Activated CD8-positive, alpha-beta memory T cell treated with anti-CD3 and anti-CD28 coated beads, Interleukin-2, amount 50 U/mL, for 48 hours (primary cell): ENCODE results near the gene NRG2.

Experiments used
- DNase-seq: peaks from one replicate; pipeline ENCODE4 v3.0.0-alpha.2; 2020

Gene NRG2

GRCh38 chr5:139831624-139832023, 211.5 kb downstream of the NRG2 start:
- no peak for DNase-seq

GRCh38 chr5:139829471-139829870, 213.6 kb downstream of the NRG2 start:
- no peak for DNase-seq

GRCh38 chr5:139828207-139828895, 214.7 kb downstream of the NRG2 start:
- no peak for DNase-seq

DNA sequence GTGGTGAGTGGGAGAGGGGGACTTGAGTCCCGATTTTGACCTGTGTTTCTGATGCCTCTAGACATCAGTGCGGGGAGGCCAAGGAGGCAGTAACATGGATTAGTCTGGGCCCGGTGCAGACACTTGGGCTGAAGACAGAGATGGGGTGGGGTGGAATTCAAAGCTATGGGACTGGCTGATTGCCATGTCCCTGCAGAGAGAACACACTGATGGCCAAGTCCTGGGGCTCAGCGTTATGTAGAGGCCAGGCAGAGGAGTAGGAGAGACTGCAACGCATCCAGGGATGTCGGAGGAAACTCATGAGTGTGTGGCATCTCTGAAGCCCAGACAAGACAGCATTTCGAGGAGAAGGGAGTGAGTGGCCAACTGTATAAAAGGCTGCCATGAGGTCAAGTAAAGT, 217.4 kb downstream of the NRG2 start:
- DNase-seq = no peak

- no peak for DNase-seq
Measured at GRCh38 chr5:139823757-139824355, 219.2 kb downstream of the NRG2 start.

GRCh38 chr5:139822553-139823425, 220.3 kb downstream of the NRG2 start:
- no peak for DNase-seq

DNA sequence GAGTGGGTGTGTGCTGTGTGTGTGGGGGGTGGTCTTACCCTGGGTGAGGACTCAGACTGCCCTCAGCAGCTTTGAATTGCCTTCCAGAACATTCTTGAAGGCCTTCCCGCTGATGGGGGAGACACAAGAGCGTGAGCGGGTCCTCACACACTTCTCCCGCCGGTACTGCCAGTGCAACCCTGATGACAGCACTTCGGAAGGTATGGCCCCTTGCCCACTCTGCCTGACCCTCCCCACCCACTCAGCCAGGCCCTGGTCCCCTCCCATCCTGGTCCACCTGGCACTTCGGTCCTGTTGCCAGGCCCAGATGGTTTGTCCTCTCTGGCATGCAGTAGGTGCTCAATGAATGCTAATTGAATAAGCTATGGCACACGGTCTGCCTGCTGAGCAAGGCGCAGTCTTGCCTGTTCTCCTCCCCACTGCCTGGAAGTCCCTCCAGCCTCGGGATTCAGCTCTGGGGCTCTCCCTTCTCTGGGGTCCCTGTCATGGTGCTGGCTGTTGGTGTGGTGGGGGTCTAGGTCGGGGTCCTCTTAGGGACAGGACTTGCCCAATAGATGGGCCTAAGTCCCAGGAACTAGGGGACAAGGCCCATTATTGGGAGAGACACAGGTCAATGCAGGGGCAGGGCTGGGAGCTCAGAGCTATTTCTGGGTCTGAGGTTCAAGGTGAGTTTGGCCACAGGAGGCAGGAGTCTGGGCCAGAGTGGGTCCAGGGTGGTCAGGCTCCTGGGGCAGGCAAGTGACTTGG, 221.1 kb downstream of the NRG2 start:
- DNase-seq = no peak

GRCh38 chr5:139820606-139821005, 222.5 kb downstream of the NRG2 start:
- no peak for DNase-seq

DNA sequence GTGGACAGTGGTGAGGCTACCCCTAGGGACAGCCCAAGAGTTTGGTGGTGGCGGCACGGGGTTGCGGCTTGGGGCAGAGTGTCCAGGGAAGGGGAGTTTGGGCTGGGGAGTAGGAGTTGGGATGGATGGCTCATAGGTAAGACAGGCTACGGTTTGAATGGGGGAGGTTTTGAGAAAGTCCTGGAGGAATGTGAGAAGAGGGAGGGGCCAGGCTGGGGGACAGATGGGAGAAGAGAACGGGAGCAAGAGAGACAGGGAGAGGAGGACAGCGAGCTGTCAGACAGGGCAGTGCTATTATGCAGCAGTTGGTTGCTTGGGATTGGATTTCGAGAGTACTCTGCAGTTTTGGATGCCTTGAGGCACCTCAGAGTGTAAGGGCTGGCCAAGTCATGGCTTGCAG, 223.0 kb downstream of the NRG2 start:
- no peak for DNase-seq

GRCh38 chr5:139817970-139818369, 225.1 kb downstream of the NRG2 start:
- DNase-seq = no peak

DNA sequence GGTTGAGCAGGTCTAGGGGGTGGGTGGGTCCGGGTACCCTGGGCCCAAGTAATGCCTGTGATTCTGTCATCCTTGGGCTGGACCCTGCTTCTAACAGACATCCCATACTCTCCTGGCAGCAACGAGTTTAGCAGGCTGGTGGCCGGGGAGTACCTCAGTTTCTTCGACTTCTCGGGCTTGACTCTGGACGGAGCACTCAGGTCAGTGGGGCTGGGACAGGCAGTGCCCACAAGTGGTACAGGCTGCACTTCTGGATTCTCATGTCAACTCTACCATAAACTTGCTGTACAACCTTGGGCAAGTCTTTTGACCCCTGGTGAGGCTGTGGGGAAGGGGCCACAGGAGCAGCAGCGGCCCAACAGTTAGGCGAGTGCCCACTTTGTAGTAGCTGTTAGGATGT, 225.7 kb downstream of the NRG2 start:
- DNase-seq = no peak

DNA sequence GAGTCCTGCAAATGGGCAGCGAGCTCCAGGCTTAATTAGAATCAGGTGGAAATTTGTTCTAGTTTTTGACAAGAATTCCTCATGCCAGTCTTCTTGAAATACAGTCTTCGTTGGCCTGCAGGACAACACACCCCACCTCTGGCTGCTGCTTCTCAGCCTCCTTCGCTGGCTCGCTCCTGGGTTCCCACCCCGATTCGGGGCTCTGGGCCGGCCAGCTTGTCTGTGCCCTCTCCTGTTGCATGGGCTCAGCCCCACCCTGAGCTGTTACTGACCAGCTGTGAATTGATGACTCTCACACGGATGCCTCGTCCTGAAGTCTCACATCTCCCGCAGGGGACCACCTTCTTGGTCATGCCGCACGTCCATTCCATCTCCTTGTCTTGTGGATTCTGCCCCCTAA, 226.5 kb downstream of the NRG2 start:
- no peak for DNase-seq

DNA sequence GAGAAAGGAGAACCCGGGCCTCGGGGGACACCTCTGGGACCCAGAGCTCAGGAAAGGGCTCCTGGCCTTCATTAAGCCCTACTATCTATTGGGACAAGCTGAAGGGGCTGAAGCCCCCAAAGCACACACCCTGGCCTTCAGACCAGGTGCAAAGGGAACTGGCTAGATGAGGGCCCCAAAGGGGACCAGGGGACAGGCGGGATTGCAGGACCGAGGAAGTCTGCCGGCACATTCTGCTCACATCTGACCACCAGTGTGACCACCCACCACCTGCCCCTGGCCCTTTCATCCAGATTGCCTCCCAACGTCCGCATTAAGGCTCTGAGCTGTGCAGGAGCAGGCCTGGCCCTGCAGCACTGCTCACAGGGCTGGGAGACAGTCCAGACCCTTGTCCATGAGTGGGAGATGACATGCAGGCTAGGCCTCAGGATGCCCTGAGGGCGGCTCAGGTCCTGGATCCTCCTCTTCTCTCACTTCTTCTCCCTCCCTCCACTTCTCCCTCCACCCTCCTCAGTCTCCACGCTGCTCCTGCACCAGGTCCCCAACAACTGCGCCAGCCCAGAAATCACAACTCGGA, 228.3 kb downstream of the NRG2 start:
- DNase-seq = no peak

DNA sequence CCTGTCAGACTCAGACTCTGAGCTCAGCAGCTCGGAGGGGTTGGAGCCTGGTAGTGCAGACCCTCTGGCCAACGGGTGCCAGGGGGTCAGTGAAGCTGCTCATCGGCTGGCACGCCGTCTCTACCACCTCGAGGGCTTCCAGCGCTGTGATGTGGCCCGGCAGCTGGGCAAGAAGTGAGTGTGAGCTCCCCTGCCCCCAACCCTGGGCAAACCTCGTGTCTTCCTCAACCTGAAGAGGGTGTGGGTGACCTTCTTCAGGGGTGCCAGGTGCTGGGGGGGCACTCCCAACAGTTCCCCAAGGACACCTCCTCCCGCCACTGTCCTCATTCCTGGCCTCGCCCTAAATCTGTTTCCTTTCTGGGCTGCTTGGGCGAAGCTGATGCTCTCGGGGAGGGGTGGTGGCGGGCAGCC, 228.9 kb downstream of the NRG2 start:
- no peak for DNase-seq

DNA sequence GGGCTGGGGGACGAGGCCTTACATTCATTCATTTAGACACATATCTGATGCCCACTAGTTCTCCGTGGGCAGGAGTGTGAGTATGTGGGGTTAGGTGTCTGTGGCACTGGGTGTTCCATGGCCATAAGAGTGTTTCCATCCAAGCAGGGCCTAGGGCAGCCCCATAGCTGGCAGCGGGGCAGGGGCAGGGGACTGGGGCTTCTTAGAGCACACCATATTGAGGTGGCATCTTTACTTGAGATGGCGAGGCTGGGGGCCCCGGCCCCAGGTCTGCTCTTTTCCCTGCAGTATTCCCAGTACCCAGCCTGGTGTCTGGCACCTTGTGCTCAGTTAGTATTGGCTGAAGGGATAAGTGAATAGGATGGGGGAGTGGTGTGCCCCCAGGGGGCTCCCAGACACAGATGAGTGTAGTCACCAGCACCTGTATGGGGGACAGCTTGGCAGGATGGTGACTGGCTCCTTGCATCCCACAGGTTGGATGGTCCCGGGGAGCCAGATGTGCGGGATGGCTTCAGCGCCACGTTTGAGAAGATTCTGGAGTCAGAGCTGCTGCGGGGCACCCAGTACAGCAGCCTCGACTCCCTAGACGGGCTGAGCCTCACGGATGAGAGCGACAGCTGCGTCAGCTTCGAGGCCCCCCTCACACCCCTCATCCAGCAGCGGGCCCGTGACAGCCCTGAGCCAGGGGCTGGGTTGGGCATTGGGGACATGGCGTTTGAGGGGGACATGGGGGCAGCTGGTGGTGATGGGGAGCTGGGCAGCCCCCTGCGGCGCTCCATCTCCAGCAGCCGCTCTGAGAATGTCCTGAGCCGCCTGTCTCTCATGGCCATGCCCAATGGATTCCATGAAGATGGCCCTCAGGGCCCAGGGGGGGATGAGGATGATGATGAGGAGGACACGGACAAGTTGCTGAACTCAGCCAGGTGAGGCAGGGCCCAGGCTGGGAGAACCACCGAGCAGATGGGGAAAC, 230.0 kb downstream of the NRG2 start:
- DNase-seq = no peak

- DNase-seq = no peak
Measured at GRCh38 chr5:139812323-139812722, 230.8 kb downstream of the NRG2 start.

GRCh38 chr5:139811274-139811607, 231.9 kb downstream of the NRG2 start:
- no peak for DNase-seq

DNA sequence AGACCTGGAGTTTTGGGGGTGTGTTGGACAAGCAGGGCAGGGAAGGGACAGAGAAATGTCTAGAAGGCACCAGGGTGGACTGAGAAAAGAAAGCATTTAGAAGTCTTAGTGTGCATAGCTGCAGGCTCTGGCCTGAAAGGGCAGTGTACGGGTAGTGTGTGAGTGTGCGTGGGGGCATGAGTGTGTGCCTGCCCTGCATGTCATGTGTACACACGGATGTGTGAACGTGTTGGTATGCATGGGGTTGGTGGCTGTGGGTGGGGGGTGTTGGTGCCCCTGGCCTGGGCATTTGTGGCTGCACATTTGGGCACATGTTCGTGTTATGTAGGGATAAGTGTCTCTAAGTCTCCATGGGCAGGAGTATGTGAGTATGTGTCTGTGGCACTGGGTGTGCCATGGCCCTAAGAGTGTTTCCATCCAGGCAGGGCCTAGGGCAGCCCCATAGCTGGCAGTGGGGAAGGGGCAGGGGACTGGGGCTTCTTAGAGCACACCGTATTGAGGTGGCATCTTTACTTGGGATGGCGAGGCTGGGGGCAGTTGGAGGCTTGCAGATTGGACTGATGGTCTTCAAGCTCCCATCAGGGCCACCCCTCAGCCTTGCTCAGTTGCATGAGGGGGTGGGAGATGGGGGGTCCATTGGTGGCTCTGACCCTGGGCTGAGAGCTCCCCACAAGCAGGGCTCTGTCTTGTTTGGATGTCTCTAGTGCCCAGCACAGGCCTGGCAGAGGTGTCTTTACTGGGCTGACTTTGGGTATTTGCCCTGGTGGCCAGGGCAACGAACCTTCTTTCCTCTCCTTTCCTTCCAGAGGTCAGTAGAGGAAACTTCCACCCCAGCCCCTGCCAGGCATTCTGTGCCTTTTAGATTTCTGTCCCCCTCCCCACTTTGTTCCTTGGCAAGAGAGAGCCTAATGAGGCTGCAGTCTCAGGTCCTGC, 232.5 kb downstream of the NRG2 start:
- no peak for DNase-seq

DNA sequence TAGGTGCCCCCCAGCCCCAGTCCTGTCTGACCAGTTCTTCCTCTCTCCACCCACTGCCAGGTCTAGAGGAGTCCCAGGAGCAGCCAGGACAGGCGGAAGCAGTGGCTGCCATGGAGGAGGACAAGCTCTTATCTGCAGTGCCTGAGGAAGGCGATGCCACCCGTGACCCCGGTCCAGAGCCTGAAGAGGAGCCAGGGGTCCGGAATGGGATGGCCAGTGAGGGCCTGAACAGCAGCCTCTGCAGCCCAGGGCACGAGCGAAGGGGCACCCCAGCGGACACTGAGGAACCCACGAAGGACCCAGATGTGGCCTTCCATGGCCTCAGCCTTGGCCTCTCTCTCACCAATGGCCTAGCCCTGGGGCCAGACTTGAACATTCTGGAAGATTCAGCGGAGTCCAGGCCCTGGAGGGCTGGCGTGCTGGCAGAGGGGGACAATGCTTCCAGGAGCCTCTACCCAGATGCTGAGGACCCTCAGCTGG, 233.7 kb downstream of the NRG2 start:
- no peak for DNase-seq
